ENCODE results near the gene HMGN1.
"Not testable (repeated sequence)": the region's sequence is repeated elsewhere in the genome, so short reads cannot be mapped to it uniquely, and the experiment has no call there.

GRCh38 chr21:39382096-39382495, 33.2 kb upstream of the HMGN1 start:
- not testable (repeated sequence) for TF ChIP-seq CTCF (IDR thresholded peaks at IDR 0.05; ENCODE audit: low read length); EZH2 (IDR thresholded peaks at IDR 0.05; ENCODE audit: borderline replicate concordance, low read length)
